Tibial nerve (tissue), 3 donors: Measurements from ENCODE around the gene NPY5R.

ENCODE experiments used
- POLR2A ChIP-seq, 2 donors: fragments of 450-650 bp; IDR thresholded peaks; one replicate each; pipeline ENCODE4 v1.6.1; 2017; ENCODE audit warnings: antibody characterized with exemption in 2 of 2, mild to moderate bottlenecking in 2 of 2, moderate library complexity in 2 of 2
- TF ChIP-seq, protein P1 (sequence below), 5 experiments: fragments of 200-600 bp in 3 of 5; fragments of 450-650 bp in 2 of 5; sonication (generic) in 3 of 5; IDR thresholded peaks; one replicate each; pipeline ENCODE4 v1.5.1; 2016 to 2019; ENCODE audit warnings: antibody characterized with exemption in 5 of 5, mild to moderate bottlenecking in 3 of 5, moderate library complexity in 2 of 5

DNA sequence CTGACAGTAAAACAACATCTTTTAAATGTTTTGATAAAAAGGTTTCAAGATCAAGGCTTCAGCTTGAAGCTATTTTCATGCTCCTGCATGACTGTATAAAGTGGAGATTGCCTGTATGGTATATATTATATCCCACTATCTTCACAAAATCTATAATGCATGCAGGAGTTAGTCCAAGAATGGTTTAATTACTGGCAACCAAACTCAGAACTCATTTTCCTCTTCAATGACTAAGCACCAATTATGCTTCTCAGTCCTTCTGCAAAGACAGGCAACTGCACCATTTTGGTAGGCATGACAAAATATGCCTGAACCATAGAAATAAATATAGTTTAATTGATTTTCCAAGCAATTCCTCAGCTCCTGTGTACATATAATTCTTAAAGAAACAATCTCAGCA lies 54.5 kb downstream of the NPY5R start:
- TF ChIP-seq, protein P1, sequence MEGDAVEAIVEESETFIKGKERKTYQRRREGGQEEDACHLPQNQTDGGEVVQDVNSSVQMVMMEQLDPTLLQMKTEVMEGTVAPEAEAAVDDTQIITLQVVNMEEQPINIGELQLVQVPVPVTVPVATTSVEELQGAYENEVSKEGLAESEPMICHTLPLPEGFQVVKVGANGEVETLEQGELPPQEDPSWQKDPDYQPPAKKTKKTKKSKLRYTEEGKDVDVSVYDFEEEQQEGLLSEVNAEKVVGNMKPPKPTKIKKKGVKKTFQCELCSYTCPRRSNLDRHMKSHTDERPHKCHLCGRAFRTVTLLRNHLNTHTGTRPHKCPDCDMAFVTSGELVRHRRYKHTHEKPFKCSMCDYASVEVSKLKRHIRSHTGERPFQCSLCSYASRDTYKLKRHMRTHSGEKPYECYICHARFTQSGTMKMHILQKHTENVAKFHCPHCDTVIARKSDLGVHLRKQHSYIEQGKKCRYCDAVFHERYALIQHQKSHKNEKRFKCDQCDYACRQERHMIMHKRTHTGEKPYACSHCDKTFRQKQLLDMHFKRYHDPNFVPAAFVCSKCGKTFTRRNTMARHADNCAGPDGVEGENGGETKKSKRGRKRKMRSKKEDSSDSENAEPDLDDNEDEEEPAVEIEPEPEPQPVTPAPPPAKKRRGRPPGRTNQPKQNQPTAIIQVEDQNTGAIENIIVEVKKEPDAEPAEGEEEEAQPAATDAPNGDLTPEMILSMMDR (IDR thresholded peaks at IDR 0.05): no peak
- TF ChIP-seq POLR2A (IDR thresholded peaks at IDR 0.05): no peak
